Right atrium auricular region (tissue), 2 donors: ENCODE results near the gene HMMR. TPM values are rescaled to one million over a fixed set of nuclear protein-coding genes. Genes with fewer than 3 reads are reported as not detected.
"Not testable (repeated sequence)": the region's sequence is repeated elsewhere in the genome, so short reads cannot be mapped to it uniquely, and the experiment has no call there.

Source experiments
- DNase-seq: peaks from one replicate; pipeline ENCODE4 v3.0.0-alpha.2; 2019; ENCODE audit warnings: low spot score
- H3K27ac ChIP-seq, 2 donors: fragments of 200-600 bp; sonication (generic); 1 replicate in 1 of 2; 2 replicates in 1 of 2; pipeline ENCODE4 v1.5.1; 2016 to 2019
- H3K27me3 ChIP-seq, 2 donors: fragments of 200-600 bp; sonication (generic); one replicate each; pipeline versions ENCODE4 v1.5.1 to v1.6.0; 2017 to 2019
- H3K36me3 ChIP-seq: fragments of 200-600 bp; sonication (generic); one replicate; pipeline ENCODE4 v1.5.1; 2016
- H3K4me1 ChIP-seq, 2 donors: fragments of 200-600 bp; sonication (generic); one replicate each; pipeline versions ENCODE4 v1.5.1 to v1.6.0; 2017 to 2019
- H3K4me3 ChIP-seq, 2 donors: fragments of 200-600 bp; sonication (generic); 1 replicate in 1 of 2; 2 replicates in 1 of 2; pipeline ENCODE4 v1.5.1; 2017 to 2019; ENCODE audit warnings: mild to moderate bottlenecking in 1 of 2, moderate library complexity in 1 of 2
- H3K9me3 ChIP-seq, 2 donors: fragments of 200-600 bp; sonication (generic); one replicate each; pipeline ENCODE4 v1.5.1; 2019
- CTCF ChIP-seq, 2 donors: fragments of 200-600 bp; sonication (generic); IDR thresholded peaks; one replicate each; pipeline ENCODE4 v1.5.1; 2019; ENCODE audit warnings: antibody characterized with exemption in 2 of 2
- total RNA-seq, 2 donors: library from RNA; depleted of rRNA; stranded (reverse); fragments of >200 nt; gene quantifications; one replicate each; pipeline ENCODE4 v1.1.0, GENCODE V29; 2016

The HMMR gene, protein sequence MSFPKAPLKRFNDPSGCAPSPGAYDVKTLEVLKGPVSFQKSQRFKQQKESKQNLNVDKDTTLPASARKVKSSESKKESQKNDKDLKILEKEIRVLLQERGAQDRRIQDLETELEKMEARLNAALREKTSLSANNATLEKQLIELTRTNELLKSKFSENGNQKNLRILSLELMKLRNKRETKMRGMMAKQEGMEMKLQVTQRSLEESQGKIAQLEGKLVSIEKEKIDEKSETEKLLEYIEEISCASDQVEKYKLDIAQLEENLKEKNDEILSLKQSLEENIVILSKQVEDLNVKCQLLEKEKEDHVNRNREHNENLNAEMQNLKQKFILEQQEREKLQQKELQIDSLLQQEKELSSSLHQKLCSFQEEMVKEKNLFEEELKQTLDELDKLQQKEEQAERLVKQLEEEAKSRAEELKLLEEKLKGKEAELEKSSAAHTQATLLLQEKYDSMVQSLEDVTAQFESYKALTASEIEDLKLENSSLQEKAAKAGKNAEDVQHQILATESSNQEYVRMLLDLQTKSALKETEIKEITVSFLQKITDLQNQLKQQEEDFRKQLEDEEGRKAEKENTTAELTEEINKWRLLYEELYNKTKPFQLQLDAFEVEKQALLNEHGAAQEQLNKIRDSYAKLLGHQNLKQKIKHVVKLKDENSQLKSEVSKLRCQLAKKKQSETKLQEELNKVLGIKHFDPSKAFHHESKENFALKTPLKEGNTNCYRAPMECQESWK
- total RNA-seq: 1 to 10 TPM in 1 of 2 donors, under 1 TPM in 1; 0.43 to 2.0 TPM

GRCh38 chr5:163460562-163461171 is at the start of gene HMMR:
TSS of gene HMMR (plus strand) at chr5:163460632. CDS start at chr5:163460693, 61 bp downstream.
- no peaks in the 10 kb centered on the region for H3K36me3 ChIP-seq
- TF ChIP-seq CTCF (IDR thresholded peaks at IDR 0.05): no peak
- no peaks in the 10 kb centered on the region for H3K9me3 ChIP-seq
- H3K4me3 ChIP-seq: peak within 1 kb of the TSS; percentile 65 to 84
- no peak for DNase-seq
- peaks cover 0 to 35% of the 10 kb centered on the region in 2 donors for H3K4me1 ChIP-seq
- H3K27ac ChIP-seq: peak within 1 kb of the TSS; percentile 96
- no peaks in the 10 kb centered on the region for H3K27me3 ChIP-seq

DNA sequence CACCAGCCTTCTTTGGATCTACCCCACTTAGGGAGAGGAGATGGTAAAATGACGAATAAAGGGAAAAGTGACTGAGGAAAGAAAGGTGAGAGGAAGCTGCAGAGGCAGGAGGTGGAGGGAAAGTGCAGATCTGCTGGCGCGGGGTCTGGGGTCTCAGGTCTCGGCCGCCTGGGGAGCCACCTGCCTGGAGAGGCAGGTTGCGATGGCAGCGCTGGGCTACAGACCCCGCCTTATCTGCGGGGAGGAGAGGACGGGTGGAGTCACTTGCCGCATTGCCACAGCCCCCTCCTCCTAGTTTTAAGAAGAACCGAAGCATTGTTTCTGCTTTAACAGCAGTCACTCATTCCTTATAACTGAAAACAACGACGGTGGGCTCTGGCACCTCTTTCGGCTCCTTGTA is 44.8 kb upstream of the HMMR start:
- H3K9me3 ChIP-seq, H3K27ac ChIP-seq, H3K4me1 ChIP-seq, H3K4me3 ChIP-seq, H3K27me3 ChIP-seq, H3K36me3 ChIP-seq, DNase-seq: not testable (repeated sequence)

DNA sequence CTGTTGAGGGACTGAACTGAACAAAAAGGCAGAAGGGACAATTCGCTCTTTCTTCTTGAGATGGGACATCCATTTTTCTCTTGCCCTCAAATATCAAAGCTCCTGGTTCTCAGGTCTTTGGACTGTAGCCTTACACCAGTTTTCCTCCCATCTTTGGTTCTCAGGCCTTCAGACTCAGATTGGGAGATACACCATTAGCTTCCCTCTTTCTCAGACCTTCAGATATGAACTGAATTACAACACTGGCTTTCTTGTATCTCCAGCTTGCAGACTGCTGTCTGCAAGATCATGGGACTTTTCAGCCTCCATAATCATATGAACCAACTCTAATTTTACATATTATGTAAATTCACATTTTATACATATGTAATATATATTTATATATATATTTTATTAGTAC is 35.6 kb upstream of the HMMR start:
- no peak for TF ChIP-seq CTCF (IDR thresholded peaks at IDR 0.05)
- Histone ChIP-seq H3K9me3 (no peaks in the 10 kb centered on the region), H3K4me3 (no peak overlapping the region), H3K36me3 (no peaks in the 10 kb centered on the region), H3K4me1 (no peaks in the 10 kb centered on the region), H3K27me3 (no peaks in the 10 kb centered on the region), H3K27ac (no peak overlapping the region)
- DNase-seq: no peak

DNA sequence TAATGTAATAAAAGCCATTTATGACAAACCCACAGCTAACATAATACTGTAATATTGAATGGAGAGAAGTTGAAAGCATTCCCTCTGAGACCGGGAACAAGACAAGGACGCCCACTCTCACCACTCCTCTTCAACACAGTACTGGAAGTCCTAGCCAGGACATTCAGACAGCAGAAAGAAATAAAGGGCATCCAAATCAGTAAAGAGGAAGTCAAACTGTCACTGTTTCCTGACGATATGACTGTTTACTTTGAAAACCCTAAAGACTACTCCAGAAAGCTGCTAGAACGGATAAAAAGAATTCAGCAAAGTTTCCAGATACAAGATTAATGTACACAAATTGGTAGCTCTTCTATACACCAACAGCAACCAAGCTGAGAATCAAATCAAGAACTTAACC is 34.3 kb upstream of the HMMR start:
- H3K9me3 ChIP-seq, H3K4me3 ChIP-seq, H3K27me3 ChIP-seq, DNase-seq, H3K27ac ChIP-seq, H3K36me3 ChIP-seq, H3K4me1 ChIP-seq: not testable (repeated sequence)

GRCh38 chr5:163432544-163432943 is 27.9 kb upstream of the HMMR start:
- H3K9me3 ChIP-seq: no peaks in the 10 kb centered on the region
- TF ChIP-seq CTCF (IDR thresholded peaks at IDR 0.05): no peak
- no peak overlapping the region for H3K4me3 ChIP-seq
- no peaks in the 10 kb centered on the region for H3K4me1 ChIP-seq
- DNase-seq: no peak
- H3K36me3 ChIP-seq: no peaks in the 10 kb centered on the region
- no peak overlapping the region for H3K27ac ChIP-seq
- no peaks in the 10 kb centered on the region for H3K27me3 ChIP-seq

DNA sequence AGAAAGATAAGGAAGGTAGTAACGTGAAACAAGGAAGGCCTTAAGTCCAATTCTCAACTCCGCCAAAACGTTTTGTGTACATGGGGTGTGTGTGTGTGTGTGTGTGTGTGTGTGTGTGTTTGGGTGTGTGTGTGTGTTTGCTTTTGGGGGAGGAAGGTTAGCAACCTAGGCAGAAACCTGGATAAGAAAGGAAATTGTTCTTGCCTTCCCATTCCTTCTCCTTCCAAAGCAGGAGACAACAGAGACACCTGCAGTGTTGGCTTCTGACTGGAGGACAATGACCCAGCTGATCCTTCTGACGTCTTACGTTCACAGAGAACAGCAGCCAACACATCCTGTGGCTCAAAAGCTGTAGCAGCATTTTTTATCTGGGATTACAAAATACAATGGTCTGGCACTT is 27.2 kb upstream of the HMMR start:
- TF ChIP-seq CTCF (IDR thresholded peaks at IDR 0.05): no peak
- no peaks in the 10 kb centered on the region for H3K9me3 ChIP-seq

More for the DNA sequence above, 27.2 kb upstream of the HMMR start:
- no peak for DNase-seq
- Histone ChIP-seq H3K4me3 (no peak overlapping the region), H3K4me1 (peaks cover 0 to 4% of the 10 kb centered on the region in 2 donors), H3K36me3 (no peaks in the 10 kb centered on the region), H3K27me3 (no peaks in the 10 kb centered on the region), H3K27ac (no peak overlapping the region)
